ENCODE measurements around the gene MTHFD1L.

DNA sequence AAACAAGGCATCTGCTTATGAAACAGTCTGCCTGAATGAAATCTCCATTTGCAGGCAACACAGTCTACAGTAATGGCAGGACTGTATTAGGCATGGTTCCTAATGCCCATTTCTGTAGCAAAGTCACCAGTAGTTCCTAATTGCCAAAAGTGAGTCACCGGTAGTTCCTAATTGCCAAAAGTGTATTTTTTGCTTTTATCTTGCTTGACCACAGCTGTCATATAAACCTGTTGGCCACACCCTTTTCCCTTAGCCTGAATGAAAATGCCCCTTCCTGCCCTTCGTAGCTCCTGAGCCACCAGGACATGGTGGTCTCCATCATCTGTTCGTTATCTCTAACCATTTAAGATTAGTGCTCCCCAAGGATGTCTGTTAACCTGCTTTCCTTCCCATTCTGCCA is 34.5 kb downstream of the MTHFD1L start:
- TF ChIP-seq, protein P1, sequence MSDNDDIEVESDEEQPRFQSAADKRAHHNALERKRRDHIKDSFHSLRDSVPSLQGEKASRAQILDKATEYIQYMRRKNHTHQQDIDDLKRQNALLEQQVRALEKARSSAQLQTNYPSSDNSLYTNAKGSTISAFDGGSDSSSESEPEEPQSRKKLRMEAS (IDR thresholded peaks at IDR 0.05; ENCODE audit: insufficient read depth, insufficient read length), result no peak
- TF ChIP-seq CTCF (IDR thresholded peaks at IDR 0.05; ENCODE audit: extremely low read depth in 1 of 2, insufficient read depth in 1 of 2, low read depth in 1 of 2, low read length in 2 of 2) (no peak), POLR2A (IDR thresholded peaks at IDR 0.05; ENCODE audit: low read depth, low read length) (no peak), EZH2 (IDR thresholded peaks at IDR 0.05; ENCODE audit: borderline replicate concordance, low read depth, low read length, severe bottlenecking) (no peak), JUN (IDR thresholded peaks at IDR 0.05; ENCODE audit: borderline replicate concordance, insufficient read depth, insufficient read length, low read depth) (no peak), MYC (IDR thresholded peaks at IDR 0.05; ENCODE audit: low read depth, low read length) (no peak), POLR2AphosphoS5 (IDR thresholded peaks at IDR 0.05; ENCODE audit: insufficient read depth, low read depth, low read length) (no peak), GATA2 (IDR thresholded peaks at IDR 0.05; ENCODE audit: insufficient read depth, insufficient read length, low read depth, low read length) (no peak)
